HAP-1 (cell line): ENCODE measurements around the gene INHBB.

Source experiments
- DNase-seq, 2 experiments: peaks; one replicate each; pipeline ENCODE4 v3.0.0-alpha.2; 2016 to 2020; ENCODE audit warnings: low spot score in 2 of 2
- H3K27me3 ChIP-seq: fragments of 250-450 bp; sonication (Bioruptor Pico); 2 replicates; pipeline ENCODE4 v1.5.1; 2020; ENCODE audit warnings: low read depth, mild to moderate bottlenecking, moderate library complexity
- H3K36me3 ChIP-seq: fragments of 250-450 bp; sonication (Bioruptor Pico); replicated peaks from 2 replicates; pipeline ENCODE4 v1.5.1; 2020; ENCODE audit warnings: mild to moderate bottlenecking
- H3K4me1 ChIP-seq: fragments of 250-450 bp; sonication (Bioruptor Pico); 2 replicates; pipeline ENCODE4 v1.5.1; 2020; ENCODE audit warnings: mild to moderate bottlenecking
- H3K4me3 ChIP-seq: fragments of 250-450 bp; sonication (Bioruptor Pico); 2 replicates; pipeline ENCODE4 v1.5.1; 2020; ENCODE audit warnings: mild to moderate bottlenecking, moderate library complexity
- H3K9me3 ChIP-seq: fragments of 250-450 bp; sonication (Bioruptor Pico); 2 replicates; pipeline ENCODE4 v1.5.1; 2020; ENCODE audit warnings: mild to moderate bottlenecking, moderate library complexity
- in situ Hi-C: fragments of 300-500 bp; cut with MboI; formaldehyde crosslinking; loops from 3 replicates; pipeline ENCODE4 v1.14.3; 2020; ENCODE audit warnings: low sequenced_read_pairs, inconsistent platforms, mixed read lengths

The INHBB gene

DNA sequence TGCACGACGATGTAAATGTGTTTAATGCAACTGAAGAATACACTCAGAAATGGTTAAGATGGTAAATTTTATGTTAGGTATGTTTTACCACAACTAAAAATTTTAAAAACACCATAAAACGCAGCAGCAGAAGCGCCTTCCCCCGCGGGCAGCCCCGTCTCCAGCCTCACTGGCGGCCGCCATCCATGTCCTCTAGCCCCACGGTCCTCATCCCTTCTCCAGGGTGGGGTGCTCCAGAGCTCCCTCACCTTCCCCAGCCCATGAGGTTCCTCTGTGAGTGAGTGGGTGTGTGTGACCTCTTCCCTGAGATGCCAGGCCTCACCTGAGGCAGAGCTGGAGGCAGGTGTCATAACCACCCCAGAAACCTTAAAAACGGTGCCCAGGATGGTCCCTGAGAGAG is 17.0 kb downstream of the INHBB start:
- Histone ChIP-seq H3K36me3 (no peaks in the 10 kb centered on the region), H3K4me1 (no peaks in the 10 kb centered on the region), H3K4me3 (no peak overlapping the region), H3K9me3 (no peaks in the 10 kb centered on the region), H3K27me3 (no peaks in the 10 kb centered on the region)
- no peak for DNase-seq
- in situ Hi-C loops, result no loop called here

DNA sequence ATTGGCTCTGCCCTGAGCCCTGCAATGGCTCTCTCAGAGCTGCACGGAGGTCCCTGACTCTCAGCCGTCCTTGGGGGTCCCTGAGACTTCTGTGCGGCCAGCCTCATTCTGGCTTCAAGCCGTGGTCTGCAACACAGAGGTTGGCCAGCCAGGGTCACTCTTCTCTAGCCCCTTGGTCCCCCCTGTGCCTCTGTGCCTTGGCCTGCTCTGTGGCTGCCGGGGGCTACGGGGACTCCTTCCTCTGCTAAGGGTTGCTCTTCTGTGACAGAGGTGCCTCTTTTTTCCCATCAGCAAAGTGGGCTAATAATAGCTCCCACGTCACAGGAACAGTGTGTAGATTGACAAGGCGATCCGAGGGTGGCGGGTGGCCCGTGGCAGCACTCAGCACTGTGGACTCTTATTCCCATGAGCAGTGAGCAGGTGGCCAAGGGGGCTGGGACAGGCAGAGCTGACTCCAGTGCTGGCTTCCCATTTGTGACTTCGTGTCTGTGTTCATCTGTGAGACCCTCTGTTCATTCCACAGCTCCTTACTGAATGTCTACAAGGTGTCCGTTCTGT is 19.4 kb downstream of the INHBB start:
- H3K36me3 ChIP-seq, result no peaks in the 10 kb centered on the region
- H3K4me3 ChIP-seq, result no peak overlapping the region
- H3K9me3 ChIP-seq, result no peaks in the 10 kb centered on the region
- H3K4me1 ChIP-seq, result no peaks in the 10 kb centered on the region
- no peak for DNase-seq
- H3K27me3 ChIP-seq, result no peaks in the 10 kb centered on the region
- in situ Hi-C loops, result no loop called here

GRCh38 chr2:120366698-120367097 is 20.8 kb downstream of the INHBB start:
- DNase-seq, result no peak
- Histone ChIP-seq H3K4me1 (no peaks in the 10 kb centered on the region), H3K36me3 (no peaks in the 10 kb centered on the region), H3K27me3 (no peaks in the 10 kb centered on the region), H3K9me3 (no peaks in the 10 kb centered on the region), H3K4me3 (no peak overlapping the region)
- in situ Hi-C loops, result no loop called here

GRCh38 chr2:120367221-120367620 is 21.3 kb downstream of the INHBB start:
- Histone ChIP-seq H3K4me3 (no peak overlapping the region), H3K4me1 (no peaks in the 10 kb centered on the region), H3K9me3 (no peaks in the 10 kb centered on the region), H3K36me3 (no peaks in the 10 kb centered on the region), H3K27me3 (no peaks in the 10 kb centered on the region)
- in situ Hi-C loops, result no loop called here
- no peak for DNase-seq

DNA sequence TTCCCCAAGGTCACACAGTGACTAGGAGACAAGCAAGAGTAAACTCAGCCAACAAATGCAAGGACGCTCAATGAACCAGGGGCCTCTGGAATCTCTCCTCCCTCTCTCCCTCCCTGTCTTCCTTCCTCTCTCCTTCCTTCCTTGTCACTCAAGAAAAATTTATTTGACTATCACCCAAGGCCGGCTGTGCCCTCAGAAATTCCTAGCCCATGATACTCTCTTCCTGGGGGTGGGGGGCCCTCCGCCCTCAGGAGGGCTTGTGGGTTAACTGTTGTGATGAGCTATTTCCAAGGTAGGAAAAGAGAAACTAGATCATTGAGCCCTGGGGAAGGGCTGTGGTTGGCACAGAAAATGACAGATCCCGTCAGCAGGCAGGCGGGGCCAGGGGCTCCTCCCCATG is 21.7 kb downstream of the INHBB start:
- Histone ChIP-seq H3K9me3 (no peaks in the 10 kb centered on the region), H3K4me1 (no peaks in the 10 kb centered on the region), H3K27me3 (no peaks in the 10 kb centered on the region), H3K4me3 (no peak overlapping the region), H3K36me3 (no peaks in the 10 kb centered on the region)
- in situ Hi-C loops, result no loop called here
- DNase-seq, result no peak

DNA sequence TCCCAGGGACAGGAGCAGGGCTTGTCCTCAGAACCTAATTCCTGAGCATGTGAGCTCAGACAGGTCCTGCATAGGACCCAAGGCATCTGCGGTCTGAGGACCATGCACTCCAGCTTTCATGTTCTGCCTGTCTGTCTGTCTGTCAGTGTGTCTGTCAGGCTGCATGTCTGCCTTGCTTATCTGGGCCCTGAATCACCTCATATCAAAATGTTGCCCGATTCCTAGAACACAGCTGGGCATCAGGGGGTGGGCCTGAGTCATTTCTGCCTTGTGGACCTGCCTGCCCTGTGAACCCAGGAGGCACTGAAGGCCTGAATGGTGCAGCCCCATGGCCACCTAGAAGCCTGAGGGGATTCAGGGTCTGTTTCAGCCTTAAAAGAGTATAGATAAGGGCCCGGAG is 22.1 kb downstream of the INHBB start:
- no peaks in the 10 kb centered on the region for H3K9me3 ChIP-seq
- in situ Hi-C loops, result no loop called here

GRCh38 chr2:120369250-120369649 is 23.3 kb downstream of the INHBB start:
- DNase-seq, result no peak
- in situ Hi-C loops, result no loop called here
- Histone ChIP-seq H3K9me3 (no peaks in the 10 kb centered on the region), H3K27me3 (no peaks in the 10 kb centered on the region), H3K4me1 (peaks cover 13% of the 10 kb centered on the region), H3K36me3 (no peaks in the 10 kb centered on the region), H3K4me3 (no peak overlapping the region)

More for the DNA sequence above, 22.1 kb downstream of the INHBB start:
- H3K27me3 ChIP-seq, result no peaks in the 10 kb centered on the region
- DNase-seq, result no peak
- peaks cover 4% of the 10 kb centered on the region for H3K4me1 ChIP-seq
- no peak overlapping the region for H3K4me3 ChIP-seq
- H3K36me3 ChIP-seq, result no peaks in the 10 kb centered on the region

DNA sequence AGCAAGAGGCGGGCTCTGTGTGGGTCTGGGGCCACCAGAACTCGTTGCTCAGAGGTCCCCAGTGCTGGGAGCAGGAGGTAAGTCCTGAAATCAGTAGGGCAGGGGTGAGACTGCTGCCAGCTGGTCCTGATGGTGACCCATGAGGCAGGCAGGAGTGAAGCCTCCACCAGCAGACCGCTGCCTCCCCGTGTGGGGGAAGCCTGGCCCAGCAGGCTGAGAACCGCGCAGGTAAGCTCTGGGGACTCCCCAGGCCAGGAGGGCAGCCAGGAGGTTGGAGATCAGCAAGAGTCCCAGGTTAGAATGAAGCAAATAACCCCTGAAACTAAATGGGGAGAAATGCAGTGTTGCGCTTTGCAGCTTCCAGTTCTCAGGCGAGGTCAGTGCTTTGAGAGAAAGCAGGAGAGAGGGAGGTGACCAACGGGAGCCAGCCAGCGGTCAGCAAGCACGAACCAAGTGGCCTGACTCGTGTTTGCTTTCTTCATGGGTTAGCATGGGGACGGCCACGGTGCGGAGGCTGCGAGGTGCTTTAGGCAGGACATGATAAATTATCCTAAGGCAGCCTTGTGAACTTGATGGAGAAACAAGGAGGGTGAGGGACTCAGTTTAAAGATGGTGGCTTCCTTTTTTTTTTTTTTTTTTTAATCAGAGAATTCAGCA is 26.2 kb downstream of the INHBB start:
- H3K36me3 ChIP-seq, result no peaks in the 10 kb centered on the region

DNA sequence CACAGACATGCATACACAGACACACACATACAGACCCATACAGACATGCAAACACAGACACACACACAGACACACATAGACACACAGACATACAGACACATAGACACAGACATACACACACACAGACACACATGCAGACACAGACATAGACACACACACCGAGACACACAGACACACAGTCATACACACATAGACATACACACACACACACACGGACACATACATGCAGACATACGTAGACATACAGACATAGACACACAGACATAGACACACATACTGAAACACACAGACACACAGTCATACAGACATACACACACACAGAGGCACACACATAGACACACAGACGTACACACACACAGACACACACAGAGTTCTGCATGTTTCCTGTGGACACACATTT is 26.9 kb downstream of the INHBB start:
- peaks cover 13% of the 10 kb centered on the region for H3K4me1 ChIP-seq
- in situ Hi-C loops, result no loop called here
- H3K36me3 ChIP-seq, result no peaks in the 10 kb centered on the region
- H3K4me3 ChIP-seq, result no peak overlapping the region
- no peaks in the 10 kb centered on the region for H3K27me3 ChIP-seq
- no peak for DNase-seq
- no peaks in the 10 kb centered on the region for H3K9me3 ChIP-seq

More for the DNA sequence above, 26.2 kb downstream of the INHBB start:
- in situ Hi-C loops, result no loop called here
- Histone ChIP-seq H3K27me3 (no peaks in the 10 kb centered on the region), H3K9me3 (no peaks in the 10 kb centered on the region), H3K4me1 (peaks cover 13% of the 10 kb centered on the region), H3K4me3 (no peak overlapping the region)
- DNase-seq, result no peak

- DNase-seq, result peak; percentile 78 to 81
- Histone ChIP-seq H3K9me3 (no peaks in the 10 kb centered on the region), H3K27me3 (no peaks in the 10 kb centered on the region), H3K4me3 (no peak overlapping the region), H3K4me1 (peaks cover 13% of the 10 kb centered on the region), H3K36me3 (no peaks in the 10 kb centered on the region)
- in situ Hi-C loops, result no loop called here
Measured at GRCh38 chr2:120373424-120373823, 27.5 kb downstream of the INHBB start.

- no peaks in the 10 kb centered on the region for H3K9me3 ChIP-seq
- H3K36me3 ChIP-seq, result no peaks in the 10 kb centered on the region
- DNase-seq, result no peak
- H3K4me3 ChIP-seq, result no peak overlapping the region
- in situ Hi-C loops, result no loop called here
- H3K27me3 ChIP-seq, result no peaks in the 10 kb centered on the region
- H3K4me1 ChIP-seq, result peaks cover 13% of the 10 kb centered on the region
Measured at GRCh38 chr2:120374821-120375220, 28.9 kb downstream of the INHBB start.

- Histone ChIP-seq H3K4me1 (peaks cover 13% of the 10 kb centered on the region), H3K36me3 (no peaks in the 10 kb centered on the region), H3K4me3 (no peak overlapping the region), H3K9me3 (no peaks in the 10 kb centered on the region), H3K27me3 (no peaks in the 10 kb centered on the region)
- in situ Hi-C loops, result no loop called here
- no peak for DNase-seq
Measured at GRCh38 chr2:120375251-120376020, 29.5 kb downstream of the INHBB start.

DNA sequence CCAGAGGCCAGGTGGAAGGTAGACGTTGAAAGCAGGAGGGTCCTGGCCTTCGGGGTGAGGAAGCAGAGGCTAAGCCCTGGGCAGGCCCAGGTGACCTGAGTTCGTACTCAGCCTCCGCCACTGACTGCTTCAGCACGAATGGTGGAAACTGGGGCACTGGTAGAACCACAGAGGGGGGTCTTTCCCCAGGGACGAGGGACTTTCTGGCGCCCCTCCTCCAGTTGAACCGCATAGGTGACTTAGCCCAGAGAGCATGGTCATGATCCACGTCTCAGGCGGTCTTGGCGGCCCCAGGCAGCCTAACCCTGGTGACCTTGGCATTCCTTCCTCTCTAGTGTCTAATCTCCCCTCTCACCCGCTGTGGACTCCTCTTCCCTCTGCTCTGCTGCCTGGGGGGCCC is 30.2 kb downstream of the INHBB start:
- Histone ChIP-seq H3K9me3 (no peaks in the 10 kb centered on the region), H3K27me3 (no peaks in the 10 kb centered on the region), H3K4me3 (no peak overlapping the region), H3K4me1 (peaks cover 13% of the 10 kb centered on the region), H3K36me3 (no peaks in the 10 kb centered on the region)
- no peak for DNase-seq
- in situ Hi-C loops, result no loop called here
